BLaER1 treated with 17β-estradiol and CSF1 and Interleukin-3, amounts not matched to agents 10 nM and 100 nM (cell line): ENCODE measurements around the gene TMEM91.
A peak's percentile ranks its signal among the peaks of the same experiment; 100 is the strongest.

ENCODE experiments used
- H3K27ac ChIP-seq, 11 experiments: shearing (Covaris generic); formaldehyde crosslinking; 2 replicates each; pipeline ENCODE4 v1.8.1; 2022
- H3K27me3 ChIP-seq, 11 experiments: shearing (Covaris generic); formaldehyde crosslinking; 2 replicates each; pipeline ENCODE4 v1.8.1; 2022
- H3K36me3 ChIP-seq, 11 experiments: shearing (Covaris generic); formaldehyde crosslinking; 2 replicates each; pipeline ENCODE4 v1.8.1; 2022
- H3K4me1 ChIP-seq, 10 experiments: shearing (Covaris generic); formaldehyde crosslinking; 2 replicates each; pipeline ENCODE4 v1.8.1; 2022
- H3K4me2 ChIP-seq, 11 experiments: shearing (Covaris generic); formaldehyde crosslinking; 2 replicates each; pipeline ENCODE4 v1.8.1; 2022
- H3K4me3 ChIP-seq, 10 experiments: shearing (Covaris generic); formaldehyde crosslinking; 2 replicates each; pipeline ENCODE4 v1.8.1; 2022
- H3K9ac ChIP-seq, 11 experiments: shearing (Covaris generic); formaldehyde crosslinking; 2 replicates each; pipeline ENCODE4 v1.8.1; 2022
- H3K9me3 ChIP-seq, 11 experiments: shearing (Covaris generic); formaldehyde crosslinking; replicated peaks in 1 of 11; 2 replicates each; pipeline ENCODE4 v1.8.1; 2022
- H4K20me1 ChIP-seq, 11 experiments: shearing (Covaris generic); formaldehyde crosslinking; 2 replicates each; pipeline ENCODE4 v1.8.1; 2022
- Cebpa-rat ChIP-seq, 11 experiments: shearing (Covaris generic); IDR thresholded peaks; 2 replicates each; pipeline ENCODE4 v1.8.1; 2022

The TMEM91 gene

GRCh38 chr19:41397086-41398049, 21.0 kb downstream of the TMEM91 start, which contains the start of the genes BCKDHA and EXOSC5:
Gene BCKDHA (plus strand): TSS chr19:41397818. CDS start chr19:41397828, 10 bp downstream.
Gene EXOSC5 (minus strand): TSS chr19:41397359. CDS start chr19:41397328, 31 bp downstream.
- peak within 1 kb of the TSS; percentile 74 to 95 (median 91) for H3K4me3 ChIP-seq
- peak within 1 kb of the TSS; percentile 80 to 98 (median 95) for H3K4me2 ChIP-seq
- peaks cover 0 to 33% (median 9%) of the 10 kb centered on the region in 11 experiments; a peak in 10 of 22 replicates for H4K20me1 ChIP-seq
- peak within 1 kb of the TSS; percentile 93 to 98 (median 96) for H3K27ac ChIP-seq
- peaks cover 43 to 73% (median 54%) of the 10 kb centered on the region in 10 experiments for H3K4me1 ChIP-seq
- TF ChIP-seq Cebpa-rat (IDR thresholded peaks at IDR 0.05): no peak
- no peaks in the 10 kb centered on the region for H3K27me3 ChIP-seq
- H3K9me3 ChIP-seq: no peaks in the 10 kb centered on the region
- H3K9ac ChIP-seq: peak within 1 kb of the TSS; percentile 86 to 97 (median 96)
- H3K36me3 ChIP-seq: peaks cover 7 to 39% (median 21%) of the 10 kb centered on the region in 11 experiments; a peak in 18 of 22 replicates

DNA sequence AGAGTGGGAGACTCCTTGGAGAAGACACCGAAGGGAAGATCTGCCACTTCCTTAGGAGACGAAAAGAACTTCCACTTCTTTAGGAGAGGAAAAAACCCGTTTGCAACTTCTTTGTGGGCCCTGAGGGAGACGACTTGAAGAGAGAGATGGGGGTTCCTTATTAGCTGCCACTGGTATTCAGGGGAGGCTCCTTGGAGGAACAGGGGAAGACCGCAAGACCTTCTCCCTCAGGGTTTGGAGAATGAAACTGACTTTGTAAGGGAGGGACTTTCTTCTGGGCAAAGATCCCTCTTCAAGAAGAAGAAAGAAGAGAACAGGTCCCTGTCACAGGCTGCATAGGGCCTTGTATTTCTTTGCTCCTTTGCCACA, 21.7 kb downstream of the TMEM91 start:
- peak overlapping the region; percentile 74 to 95 (median 91) for H3K4me3 ChIP-seq
- H3K27me3 ChIP-seq: no peaks in the 10 kb centered on the region
- H3K27ac ChIP-seq: peak overlapping the region; percentile 93 to 98 (median 96)
- peak overlapping the region; percentile 86 to 97 (median 96) for H3K9ac ChIP-seq
- peaks cover 0 to 28% (median 3%) of the 10 kb centered on the region in 11 experiments; a peak in 9 of 22 replicates for H4K20me1 ChIP-seq
- no peaks in the 10 kb centered on the region for H3K9me3 ChIP-seq
- no peak for TF ChIP-seq Cebpa-rat (IDR thresholded peaks at IDR 0.05)
- H3K36me3 ChIP-seq: peaks cover 10 to 39% (median 16%) of the 10 kb centered on the region in 11 experiments; a peak in 18 of 22 replicates
- peaks cover 44 to 76% (median 58%) of the 10 kb centered on the region in 10 experiments for H3K4me1 ChIP-seq
- H3K4me2 ChIP-seq: peak overlapping the region; percentile 80 to 98 (median 89)

DNA sequence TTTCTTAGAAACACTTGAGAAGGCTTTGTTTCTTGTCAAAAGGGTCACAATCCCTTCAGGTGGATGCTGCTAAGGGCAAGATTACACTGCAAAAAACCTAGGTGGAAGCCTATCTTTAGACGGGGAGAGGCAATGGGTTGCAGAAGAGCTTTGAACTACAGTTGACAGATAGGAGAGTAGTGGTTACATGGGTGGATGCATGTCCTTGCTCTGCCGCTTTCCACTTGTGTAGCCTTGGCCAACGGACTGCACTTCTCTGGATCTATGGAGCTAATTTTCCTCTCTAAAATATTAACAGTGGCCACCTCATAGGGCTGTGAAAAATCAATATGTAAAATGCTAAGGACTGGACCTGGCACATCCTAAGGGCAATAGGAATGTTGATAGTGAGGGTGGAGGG, 22.3 kb downstream of the TMEM91 start:
- H3K9ac ChIP-seq: peak overlapping the region; percentile 86 to 97 (median 96)
- peak overlapping the region; percentile 93 to 98 (median 96); a peak in 21 of 22 replicates for H3K27ac ChIP-seq
- H3K4me3 ChIP-seq: peak overlapping the region; percentile 74 to 95 (median 91)
- H3K4me1 ChIP-seq: peaks cover 44 to 76% (median 58%) of the 10 kb centered on the region in 10 experiments
- no peaks in the 10 kb centered on the region for H3K9me3 ChIP-seq
- peaks cover 11 to 39% (median 20%) of the 10 kb centered on the region in 11 experiments; a peak in 16 of 22 replicates for H3K36me3 ChIP-seq
- H4K20me1 ChIP-seq: peaks cover 0 to 22% (median 0%) of the 10 kb centered on the region in 11 experiments; a peak in 8 of 22 replicates
- no peaks in the 10 kb centered on the region for H3K27me3 ChIP-seq
- TF ChIP-seq Cebpa-rat (IDR thresholded peaks at IDR 0.05): no peak
- peak overlapping the region; percentile 80 to 98 (median 89) for H3K4me2 ChIP-seq

DNA sequence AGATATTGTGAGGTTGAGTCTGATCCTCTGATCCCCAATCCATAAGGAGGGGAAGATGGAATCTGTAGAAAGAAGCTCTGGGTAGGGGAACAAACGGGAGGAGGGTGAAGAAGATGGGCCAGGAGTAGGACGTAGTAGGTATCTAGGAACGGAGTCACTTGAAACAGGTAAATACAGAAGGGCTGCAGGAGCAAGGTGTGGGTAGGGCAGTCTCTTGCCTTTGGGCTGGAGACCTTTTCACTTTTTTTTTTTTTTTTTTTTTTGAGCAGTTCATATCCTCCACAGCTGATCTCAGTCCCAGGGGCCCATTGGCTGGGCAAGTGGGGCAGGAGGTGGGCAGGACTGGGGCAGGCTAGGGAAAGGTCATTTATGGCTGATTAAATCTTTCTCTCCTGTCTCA, 22.8 kb downstream of the TMEM91 start:
- H3K4me3 ChIP-seq: peak overlapping the region; percentile 74 to 95 (median 91)
- H3K4me2 ChIP-seq: peak overlapping the region; percentile 80 to 98 (median 89)
- TF ChIP-seq Cebpa-rat (IDR thresholded peaks at IDR 0.05): no peak
- H3K9me3 ChIP-seq: no peaks in the 10 kb centered on the region
- H3K4me1 ChIP-seq: peaks cover 43 to 76% (median 55%) of the 10 kb centered on the region in 10 experiments
- peaks cover 0 to 17% (median 0%) of the 10 kb centered on the region in 11 experiments; a peak in 5 of 22 replicates for H4K20me1 ChIP-seq
- peak overlapping the region in 10 of 11 experiments; percentile 93 to 98 (median 96); a peak in 16 of 22 replicates for H3K27ac ChIP-seq
- peak overlapping the region; percentile 86 to 97 (median 96) for H3K9ac ChIP-seq
- no peaks in the 10 kb centered on the region for H3K27me3 ChIP-seq
- peaks cover 7 to 35% (median 20%) of the 10 kb centered on the region in 11 experiments; a peak in 14 of 22 replicates for H3K36me3 ChIP-seq

DNA sequence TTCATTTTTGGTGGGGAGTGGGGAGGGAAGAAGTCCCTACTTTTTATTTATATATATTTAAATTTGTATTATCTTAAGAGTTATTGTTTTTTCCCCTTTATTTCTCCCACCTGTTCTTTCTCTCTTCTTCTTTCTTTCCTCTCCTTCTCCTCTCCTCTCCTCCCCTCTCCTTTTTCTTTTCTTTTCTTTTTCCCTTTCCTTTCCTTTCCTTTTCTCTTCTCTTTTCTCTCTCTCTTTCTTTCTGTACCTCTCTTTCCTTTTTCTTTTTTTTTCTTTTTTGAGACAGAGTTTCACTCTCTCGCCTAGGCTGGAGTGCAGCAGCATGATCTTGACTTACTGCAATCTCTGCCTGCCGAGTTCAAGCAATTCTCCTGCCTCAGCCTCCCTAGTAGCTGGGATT, 23.2 kb downstream of the TMEM91 start:
- peak overlapping the region; percentile 80 to 98 (median 89); a peak in 21 of 22 replicates for H3K4me2 ChIP-seq
- H3K9me3 ChIP-seq: no peaks in the 10 kb centered on the region
- H3K4me1 ChIP-seq: peaks cover 39 to 73% (median 51%) of the 10 kb centered on the region in 10 experiments
- H4K20me1 ChIP-seq: peaks cover 0 to 15% (median 0%) of the 10 kb centered on the region in 11 experiments; a peak in 5 of 22 replicates
- TF ChIP-seq Cebpa-rat (IDR thresholded peaks at IDR 0.05): no peak
- peak overlapping the region in 7 of 11 experiments; percentile 28 to 98 (median 95); a peak in 6 of 22 replicates for H3K27ac ChIP-seq
- H3K27me3 ChIP-seq: no peaks in the 10 kb centered on the region
- peak overlapping the region in 4 of 10 experiments; percentile 85 to 95 (median 90); a peak in 5 of 20 replicates for H3K4me3 ChIP-seq
- peaks cover 6 to 31% (median 20%) of the 10 kb centered on the region in 11 experiments; a peak in 13 of 22 replicates for H3K36me3 ChIP-seq
- H3K9ac ChIP-seq: peak overlapping the region; percentile 86 to 97 (median 96); a peak in 19 of 22 replicates

- no peak overlapping the region for H3K4me3 ChIP-seq
- no peaks in the 10 kb centered on the region for H3K27me3 ChIP-seq
- H3K27ac ChIP-seq: peak overlapping the region in 5 of 11 experiments; percentile 27 to 52 (median 31); a peak in 7 of 22 replicates
- H3K4me2 ChIP-seq: peak overlapping the region in 5 of 11 experiments; percentile 37 to 54 (median 49); a peak in 10 of 22 replicates
- peaks cover 6 to 41% (median 23%) of the 10 kb centered on the region in 11 experiments; a peak in 14 of 22 replicates for H3K36me3 ChIP-seq
- H3K9ac ChIP-seq: peak overlapping the region in 3 of 11 experiments; percentile 13 to 37 (median 35); a peak in 3 of 22 replicates
- H4K20me1 ChIP-seq: no peaks in the 10 kb centered on the region; a peak in 1 of 22 replicates
- TF ChIP-seq Cebpa-rat (IDR thresholded peaks at IDR 0.05): no peak
- H3K9me3 ChIP-seq: no peaks in the 10 kb centered on the region
- peaks cover 19 to 73% (median 45%) of the 10 kb centered on the region in 10 experiments for H3K4me1 ChIP-seq
These were observed 25.1 kb downstream of the TMEM91 start for GRCh38 chr19:41401483-41401882.

GRCh38 chr19:41402010-41402409, 25.7 kb downstream of the TMEM91 start:
- H3K4me2 ChIP-seq: peak overlapping the region in 2 of 11 experiments; percentile 50 to 54; a peak in 4 of 22 replicates
- no peak for TF ChIP-seq Cebpa-rat (IDR thresholded peaks at IDR 0.05)
- H3K9me3 ChIP-seq: no peaks in the 10 kb centered on the region
- no peaks in the 10 kb centered on the region for H3K27me3 ChIP-seq
- no peak overlapping the region for H3K4me3 ChIP-seq
- H4K20me1 ChIP-seq: no peaks in the 10 kb centered on the region; a peak in 1 of 22 replicates
- H3K9ac ChIP-seq: peak overlapping the region in 2 of 11 experiments; percentile 13 to 35; a peak in 1 of 22 replicates
- peaks cover 6 to 41% (median 23%) of the 10 kb centered on the region in 11 experiments; a peak in 14 of 22 replicates for H3K36me3 ChIP-seq
- H3K27ac ChIP-seq: peak overlapping the region in 3 of 11 experiments; percentile 28 to 52 (median 37); a peak in 2 of 22 replicates
- peaks cover 22 to 77% (median 50%) of the 10 kb centered on the region in 10 experiments for H3K4me1 ChIP-seq
